Right cardiac atrium (tissue), 5 donors: ENCODE data around the gene PTPN21. TPM values are rescaled to one million over a fixed set of nuclear protein-coding genes. Genes with fewer than 3 reads are reported as not detected.

Source experiments
- ATAC-seq, 2 donors: fragments of 200-7000 bp; cut with Tn5 transposase; one replicate each; pipeline versions ENCODE4 v1.8.0 to v1.9.1; 2020; ENCODE audit warnings: moderate library complexity in 2 of 2, mild to moderate bottlenecking in 1 of 2
- DNase-seq, 3 donors: peaks; one replicate each; pipeline ENCODE4 v3.0.0-alpha.2; 2020
- H3K27ac ChIP-seq: one replicate; pipeline ENCODE4 v1.5.1; 2013; ENCODE audit warnings: mild to moderate bottlenecking, low read length, control low read depth, moderate library complexity
- H3K27me3 ChIP-seq: one replicate; pipeline ENCODE4 v1.6.1; 2013; ENCODE audit not compliant: control insufficient read depth, insufficient read depth
- H3K4me1 ChIP-seq: one replicate; pipeline ENCODE4 v1.6.1; 2013; ENCODE audit warnings: low read length; ENCODE audit not compliant: control insufficient read depth, insufficient read depth
- H3K4me3 ChIP-seq: one replicate; pipeline ENCODE4 v1.5.1; 2013; ENCODE audit warnings: low read length, control low read depth
- H3K9me3 ChIP-seq: one replicate; pipeline ENCODE4 v1.6.1; 2013; ENCODE audit warnings: low read length; ENCODE audit not compliant: control insufficient read depth
- whole genome bisulfite sequencing: extraction: QIAGEN DNeasy Blood & Tissue Kit; methylation state at CpG from one replicate; pipeline ENCODE4 v1.1.7; 2013; 5-methylcytosine and 5-hydroxymethylcytosine counted together
- intact Hi-C, 4 donors: fragments of 100-400 bp; cut with DNase I; formaldehyde crosslinking; loops; one replicate each; pipeline versions ENCODE4 v1.11.0 to v1.14.0; 2022 to 2023
- long read RNA-seq, 4 donors: library from polyadenylated mRNA; unstranded; transcript quantifications; one replicate each; pipeline ENCODE4 v2.0.0, GENCODE V29; 2020 to 2021
- polyA plus RNA-seq: library from polyadenylated mRNA; stranded (reverse); fragments of 200-250 nt; gene quantifications from one replicate; pipeline ENCODE4 v1.2.3, GENCODE V29; 2013
- total RNA-seq, 4 donors: library from RNA; stranded (reverse); fragmentation: NEBNext Ultra II Directional; extraction: Animal tissue kit (Norgen Biotek cat#: 25700); gene quantifications; one replicate each; pipeline ENCODE4 v1.2.1, GENCODE V29; 2021
- donor health status: healthy with polysubstance abuse.
- donor health status: DM: no; HTN: yes; CAD: no.
- donor health status: DM: no; HTN: no; CAD: no.
- donor health status: DM: no; HTN: yes; CAD: no; lungs with severe emphysema.
- donor health status: DM: yes; HTN: yes; CAD: no.

The PTPN21 gene
- 10 to 100 TPM; 37.8 to 49.4 (median 42.8) TPM for total RNA-seq
- polyA plus RNA-seq: 12.0 TPM
- long read RNA-seq, donor 1, full-length matches to known transcripts: 1 of 51 reads
- long read RNA-seq, donor 1, partial matches to known transcripts: 43 of 51 reads
- long read RNA-seq, donor 1, other reads (novel, unspliced or antisense): 7 of 51 reads
- long read RNA-seq, donor 2, partial matches to known transcripts: 5 of 7 reads
- long read RNA-seq, donor 2, other reads (novel, unspliced or antisense): 2 of 7 reads
- long read RNA-seq, donor 3, partial matches to known transcripts: 30 of 43 reads
- long read RNA-seq, donor 3, other reads (novel, unspliced or antisense): 13 of 43 reads
- long read RNA-seq, donor 4, partial matches to known transcripts: 9 of 11 reads
- long read RNA-seq, donor 4, other reads (novel, unspliced or antisense): 2 of 11 reads

GRCh38 chr14:88554457-88555286, at the start of gene PTPN21:
TSS of gene PTPN21 (minus strand) at chr14:88555007. CDS start at chr14:88550417, 4,590 bp downstream.
- ATAC-seq: peak; percentile 90 to 92
- under 1% methylated on average over 103 of the region's 103 CpGs for WGBS

GRCh38 chr14:88604212-88604611, 49.4 kb upstream of the PTPN21 start:
- Histone ChIP-seq H3K9me3 (no peaks in the 10 kb centered on the region), H3K27me3 (no peaks in the 10 kb centered on the region), H3K27ac (no peak overlapping the region), H3K4me3 (no peak overlapping the region), H3K4me1 (no peaks in the 10 kb centered on the region)
- intact Hi-C loops: no loop called here
- ATAC-seq (no peak), DNase-seq (no peak)

More at GRCh38 chr14:88554457-88555286, at the start of gene PTPN21:
- Histone ChIP-seq H3K4me1 (no peaks in the 10 kb centered on the region), H3K27me3 (no peaks in the 10 kb centered on the region), H3K27ac (peak within 1 kb of the TSS; percentile 86), H3K4me3 (peak within 1 kb of the TSS; percentile 98), H3K9me3 (no peaks in the 10 kb centered on the region)
- peak; percentile 83 to 93 (median 91) for DNase-seq
- intact Hi-C loops: loop anchor here in 2 of 4 donors (2.0 to 5.0 kb wide), 2 partner anchors 62 kb away; no protein-coding TSS in a partner anchor

- intact Hi-C loops: no loop called here
- H3K27ac ChIP-seq: no peak overlapping the region
- 85% methylated on average over 10 of the region's 10 CpGs for WGBS
- no peaks in the 10 kb centered on the region for H3K4me1 ChIP-seq
- ATAC-seq (no peak), DNase-seq (no peak)
- no peaks in the 10 kb centered on the region for H3K27me3 ChIP-seq
- no peak overlapping the region for H3K4me3 ChIP-seq
- H3K9me3 ChIP-seq: no peaks in the 10 kb centered on the region
Observed at GRCh38 chr14:88599761-88600439, 45.1 kb upstream of the PTPN21 start.

- H3K27me3 ChIP-seq: no peaks in the 10 kb centered on the region
- H3K9me3 ChIP-seq: no peaks in the 10 kb centered on the region
- ATAC-seq: no peak
- H3K4me3 ChIP-seq: no peak overlapping the region
- H3K4me1 ChIP-seq: no peaks in the 10 kb centered on the region
- no peak for DNase-seq
- 93% methylated on average over 8 of the region's 8 CpGs for WGBS
- intact Hi-C loops: no loop called here
- no peak overlapping the region for H3K27ac ChIP-seq
Observed at GRCh38 chr14:88599326-88599725, 44.5 kb upstream of the PTPN21 start.

- no peaks in the 10 kb centered on the region for H3K4me1 ChIP-seq
- intact Hi-C loops: no loop called here
- H3K27ac ChIP-seq: no peak overlapping the region
- DNase-seq (no peak), ATAC-seq (no peak)
- H3K4me3 ChIP-seq: no peak overlapping the region
- 83% methylated on average over 2 of the region's 2 CpGs for WGBS
- H3K9me3 ChIP-seq: no peaks in the 10 kb centered on the region
- H3K27me3 ChIP-seq: no peaks in the 10 kb centered on the region
Observed at GRCh38 chr14:88598097-88598675, 43.4 kb upstream of the PTPN21 start.

GRCh38 chr14:88597601-88598000, 42.8 kb upstream of the PTPN21 start:
- intact Hi-C loops: no loop called here
- no peak overlapping the region for H3K4me3 ChIP-seq
- no peak for ATAC-seq
- H3K27ac ChIP-seq: no peak overlapping the region
- no peaks in the 10 kb centered on the region for H3K27me3 ChIP-seq
- no peak for DNase-seq
- 93% methylated on average over 4 of the region's 4 CpGs for WGBS
- H3K4me1 ChIP-seq: no peaks in the 10 kb centered on the region
- H3K9me3 ChIP-seq: no peaks in the 10 kb centered on the region

- WGBS: 86% methylated on average over 4 of the region's 4 CpGs
- no peaks in the 10 kb centered on the region for H3K9me3 ChIP-seq
- intact Hi-C loops: no loop called here
- no peaks in the 10 kb centered on the region for H3K4me1 ChIP-seq
- DNase-seq: no peak
- no peak overlapping the region for H3K4me3 ChIP-seq
- no peak overlapping the region for H3K27ac ChIP-seq
- ATAC-seq: no peak
- no peaks in the 10 kb centered on the region for H3K27me3 ChIP-seq
Observed at GRCh38 chr14:88597038-88597437, 42.2 kb upstream of the PTPN21 start.

GRCh38 chr14:88592031-88592430, 37.2 kb upstream of the PTPN21 start:
- Histone ChIP-seq H3K27ac (no peak overlapping the region), H3K27me3 (no peaks in the 10 kb centered on the region), H3K9me3 (no peaks in the 10 kb centered on the region), H3K4me1 (no peaks in the 10 kb centered on the region), H3K4me3 (no peak overlapping the region)
- ATAC-seq (no peak), DNase-seq (no peak)
- intact Hi-C loops: no loop called here
- WGBS: 49% methylated on average over 1 of the region's 1 CpG

- ATAC-seq: no peak
- DNase-seq: no peak
- WGBS: 58% methylated on average over 4 of the region's 4 CpGs
- H3K27me3 ChIP-seq: no peaks in the 10 kb centered on the region
- intact Hi-C loops: no loop called here
- H3K4me3 ChIP-seq: no peak overlapping the region
- H3K4me1 ChIP-seq: no peaks in the 10 kb centered on the region
- H3K9me3 ChIP-seq: no peaks in the 10 kb centered on the region
- H3K27ac ChIP-seq: no peak overlapping the region
Observed at GRCh38 chr14:88590173-88590572, 35.4 kb upstream of the PTPN21 start.

GRCh38 chr14:88588081-88588480, 33.3 kb upstream of the PTPN21 start:
- WGBS: 95% methylated on average over 5 of the region's 5 CpGs
- H3K9me3 ChIP-seq: no peaks in the 10 kb centered on the region
- H3K4me1 ChIP-seq: no peaks in the 10 kb centered on the region
- DNase-seq (no peak), ATAC-seq (no peak)
- intact Hi-C loops: no loop called here
- H3K4me3 ChIP-seq: no peak overlapping the region
- H3K27me3 ChIP-seq: no peaks in the 10 kb centered on the region
- H3K27ac ChIP-seq: no peak overlapping the region
